Keratinocyte (primary cell): ENCODE data around the gene SGCG. TPM values are rescaled to one million over a fixed set of nuclear protein-coding genes. Genes with fewer than 3 reads are reported as not detected.
"Not testable (repeated sequence)": the region's sequence is repeated elsewhere in the genome, so short reads cannot be mapped to it uniquely, and the experiment has no call there.

ENCODE experiments used
- DNase-seq: peaks from one replicate; pipeline ENCODE4 v3.0.0-alpha.2; 2011; ENCODE audit warnings: low read depth, missing footprints, low spot score
- FAIRE-seq: peaks from 2 replicates; lab custom pipeline; 2011; peaks lifted over from hg19 to GRCh38; lab: Jason Lieb, UNC
- H2AFZ ChIP-seq: 2 replicates; pipeline ENCODE4 v1.6.0; 2012; ENCODE audit warnings: low read length, control low read depth, inconsistent platforms; ENCODE audit not compliant: control insufficient read depth
- H3K27ac ChIP-seq: 2 replicates; pipeline ENCODE4 v1.5.1; 2011; ENCODE audit warnings: low read length; ENCODE audit not compliant: control insufficient read depth, insufficient read depth
- H3K27me3 ChIP-seq: 3 replicates; pipeline ENCODE4 v1.6.0; 2011; ENCODE audit warnings: low read length; ENCODE audit not compliant: control insufficient read depth, insufficient read depth; ENCODE audit errors: extremely low read depth
- H3K36me3 ChIP-seq, 2 experiments: 2 replicates in 1 of 2; 3 replicates in 1 of 2; pipeline ENCODE4 v1.5.1; 2011; ENCODE audit warnings: low read length in 2 of 2, mild to moderate bottlenecking in 1 of 2; ENCODE audit not compliant: control insufficient read depth in 2 of 2, insufficient read depth in 2 of 2; ENCODE audit errors: extremely low read depth in 1 of 2
- H3K4me1 ChIP-seq: 3 replicates; pipeline ENCODE4 v1.5.1; 2011; ENCODE audit warnings: low read length; ENCODE audit not compliant: control insufficient read depth, insufficient read depth; ENCODE audit errors: extremely low read depth
- H3K4me2 ChIP-seq: 3 replicates; pipeline ENCODE4 v1.6.0; 2011; ENCODE audit warnings: low read depth, low read length; ENCODE audit not compliant: control insufficient read depth, insufficient read depth; ENCODE audit errors: extremely low read depth
- H3K4me3 ChIP-seq, 3 experiments: fragments of 200-600 bp in 1 of 3; sonication (generic) in 1 of 3; 2 replicates in 2 of 3; 3 replicates in 1 of 3; pipeline ENCODE4 v1.5.1; 2011 to 2016; ENCODE audit warnings: low read length in 3 of 3, mild to moderate bottlenecking in 3 of 3, control low read depth in 2 of 3, inconsistent platforms in 1 of 3, low read depth in 1 of 3, mixed read lengths in 1 of 3, mixed run types in 1 of 3, moderate library complexity in 1 of 3; ENCODE audit not compliant: control insufficient read depth in 2 of 3, insufficient read depth in 2 of 3; ENCODE audit errors: extremely low read depth in 1 of 3
- H3K79me2 ChIP-seq: 2 replicates; pipeline ENCODE4 v1.6.0; 2012; ENCODE audit warnings: low read length; ENCODE audit not compliant: control insufficient read depth, insufficient read depth
- H3K9ac ChIP-seq: 3 replicates; pipeline ENCODE4 v1.6.0; 2011; ENCODE audit warnings: low read length; ENCODE audit not compliant: control insufficient read depth, insufficient read depth; ENCODE audit errors: extremely low read depth
- H3K9me1 ChIP-seq: 3 replicates; pipeline ENCODE4 v1.6.0; 2011; ENCODE audit warnings: low read length; ENCODE audit not compliant: control insufficient read depth, insufficient read depth; ENCODE audit errors: extremely low read depth
- H3K9me3 ChIP-seq: 2 replicates; pipeline ENCODE4 v1.5.1; 2012; ENCODE audit warnings: low read depth, low read length; ENCODE audit not compliant: control insufficient read depth
- H4K20me1 ChIP-seq: 3 replicates; pipeline ENCODE4 v1.6.0; 2011; ENCODE audit warnings: low read length; ENCODE audit not compliant: control insufficient read depth, insufficient read depth; ENCODE audit errors: extremely low read depth
- EZH2 ChIP-seq: IDR thresholded peaks from one replicate; pipeline ENCODE4 v1.6.1; 2012; ENCODE audit warnings: inconsistent platforms, mild to moderate bottlenecking, low read length, moderate library complexity
- dilution Hi-C: fragments of 300-500 bp; cut with MboI; formaldehyde crosslinking; loops from one replicate; pipeline ENCODE4 v1.7.0; 2020; ENCODE audit warnings: low sequenced_read_pairs; ENCODE audit not compliant: extremely low pct_ligation_motif_present
- polyA plus RNA-seq, 5 experiments: library from polyadenylated mRNA; depleted of rRNA in 3 of 5; stranded (reverse) in 3 of 5; stranded (forward) in 1 of 5; unstranded in 1 of 5; fragments of >200 nt; gene quantifications; 1 replicate in 1 of 5; 2 replicates in 3 of 5; 3 replicates in 1 of 5; pipeline versions ENCODE4 v1.2.1 to v1.2.3, GENCODE V29; 2011 to 2012; ENCODE audit warnings: missing spikeins in 2 of 5, low read depth in 1 of 5, low replicate concordance in 1 of 5
- TF ChIP-seq, protein P1 (sequence below), 3 experiments: IDR thresholded peaks in 1 of 3; conservative IDR thresholded peaks in 1 of 3; optimal IDR thresholded peaks in 1 of 3; 2 replicates in 2 of 3; 3 replicates in 1 of 3; pipeline versions ENCODE3 to v1.5.1; 2011; ENCODE audit warnings: low read length in 3 of 3, mild to moderate bottlenecking in 3 of 3, moderate library complexity in 2 of 3, control low read depth in 1 of 3, inconsistent platforms in 1 of 3; ENCODE audit not compliant: insufficient read depth in 2 of 3; ENCODE audit errors: extremely low read depth in 1 of 3

SGCG gene
- polyA plus RNA-seq, 1 donor (not counting 4 experiments of a cell fraction or from before 2014, with no cell fraction given), result not detected

DNA sequence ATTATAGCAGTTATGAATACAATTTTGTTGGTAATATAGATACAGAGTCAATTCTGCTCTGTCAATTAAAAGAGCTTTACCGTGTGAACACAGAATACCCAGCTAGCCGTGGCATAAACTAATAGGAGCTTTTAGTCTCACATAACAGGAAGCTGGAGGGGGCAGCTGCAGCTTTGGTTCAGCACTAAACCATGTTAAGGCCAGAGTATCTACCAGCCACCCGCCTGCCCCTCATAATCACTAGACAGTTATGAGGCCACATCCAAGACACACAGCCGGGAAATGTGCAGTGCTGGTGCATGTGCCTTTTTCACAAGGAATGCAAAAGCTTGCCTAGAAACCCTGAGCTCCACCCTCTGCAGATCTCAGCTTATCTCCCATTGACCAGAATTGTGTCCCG, 62.3 kb downstream of the SGCG start:
- H4K20me1 ChIP-seq, result no peaks in the 10 kb centered on the region
- no peak for DNase-seq
- H3K9me3 ChIP-seq, result no peaks in the 10 kb centered on the region
- no peaks in the 10 kb centered on the region for H3K9me1 ChIP-seq
- dilution Hi-C loops, result no loop called here
- H3K4me2 ChIP-seq, result no peak overlapping the region
- TF ChIP-seq, protein P1, sequence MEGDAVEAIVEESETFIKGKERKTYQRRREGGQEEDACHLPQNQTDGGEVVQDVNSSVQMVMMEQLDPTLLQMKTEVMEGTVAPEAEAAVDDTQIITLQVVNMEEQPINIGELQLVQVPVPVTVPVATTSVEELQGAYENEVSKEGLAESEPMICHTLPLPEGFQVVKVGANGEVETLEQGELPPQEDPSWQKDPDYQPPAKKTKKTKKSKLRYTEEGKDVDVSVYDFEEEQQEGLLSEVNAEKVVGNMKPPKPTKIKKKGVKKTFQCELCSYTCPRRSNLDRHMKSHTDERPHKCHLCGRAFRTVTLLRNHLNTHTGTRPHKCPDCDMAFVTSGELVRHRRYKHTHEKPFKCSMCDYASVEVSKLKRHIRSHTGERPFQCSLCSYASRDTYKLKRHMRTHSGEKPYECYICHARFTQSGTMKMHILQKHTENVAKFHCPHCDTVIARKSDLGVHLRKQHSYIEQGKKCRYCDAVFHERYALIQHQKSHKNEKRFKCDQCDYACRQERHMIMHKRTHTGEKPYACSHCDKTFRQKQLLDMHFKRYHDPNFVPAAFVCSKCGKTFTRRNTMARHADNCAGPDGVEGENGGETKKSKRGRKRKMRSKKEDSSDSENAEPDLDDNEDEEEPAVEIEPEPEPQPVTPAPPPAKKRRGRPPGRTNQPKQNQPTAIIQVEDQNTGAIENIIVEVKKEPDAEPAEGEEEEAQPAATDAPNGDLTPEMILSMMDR (optimal IDR thresholded peaks at IDR 0.05 in 1 of 3, IDR thresholded peaks at IDR 0.05 in 1 of 3, conservative IDR thresholded peaks at IDR 0.05 in 1 of 3; ENCODE audit: extremely low read depth in 1 of 3, insufficient read depth in 2 of 3, low read length in 3 of 3), result no peak
- no peak for TF ChIP-seq EZH2
- H3K27ac ChIP-seq, result no peak overlapping the region
- no peak for FAIRE-seq
- no peaks in the 10 kb centered on the region for H3K79me2 ChIP-seq
- H3K4me1 ChIP-seq, result no peaks in the 10 kb centered on the region
- no peaks in the 10 kb centered on the region for H3K36me3 ChIP-seq
- no peaks in the 10 kb centered on the region for H3K27me3 ChIP-seq
- no peak overlapping the region for H3K4me3 ChIP-seq
- no peak overlapping the region for H2AFZ ChIP-seq
- no peak overlapping the region for H3K9ac ChIP-seq

DNA sequence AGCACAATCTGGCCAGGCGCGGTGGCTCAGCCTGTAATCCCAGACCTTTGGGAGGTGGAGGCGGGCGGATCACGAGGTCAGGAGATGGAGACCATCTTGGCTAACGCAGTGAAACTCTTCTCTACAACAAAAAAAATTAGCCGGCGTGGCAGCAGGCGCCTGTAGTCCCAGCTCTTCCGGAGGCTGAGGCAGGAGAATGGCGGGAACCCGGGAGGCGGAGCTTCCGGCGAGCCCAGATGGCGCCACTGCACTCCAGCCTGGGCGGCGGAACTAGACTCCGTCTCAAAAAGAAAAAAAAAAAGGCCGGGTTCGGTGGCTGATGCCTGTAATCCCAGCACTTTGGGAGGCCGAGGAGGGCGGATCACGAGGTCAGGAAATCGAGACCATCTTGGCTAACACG, 67.6 kb downstream of the SGCG start:
- H3K27me3 ChIP-seq, H3K4me3 ChIP-seq, dilution Hi-C loops, H3K9me1 ChIP-seq, H3K36me3 ChIP-seq, H2AFZ ChIP-seq, H3K9ac ChIP-seq, H4K20me1 ChIP-seq, H3K4me2 ChIP-seq, H3K9me3 ChIP-seq, FAIRE-seq, H3K27ac ChIP-seq, H3K4me1 ChIP-seq, DNase-seq, H3K79me2 ChIP-seq: not testable (repeated sequence)

DNA sequence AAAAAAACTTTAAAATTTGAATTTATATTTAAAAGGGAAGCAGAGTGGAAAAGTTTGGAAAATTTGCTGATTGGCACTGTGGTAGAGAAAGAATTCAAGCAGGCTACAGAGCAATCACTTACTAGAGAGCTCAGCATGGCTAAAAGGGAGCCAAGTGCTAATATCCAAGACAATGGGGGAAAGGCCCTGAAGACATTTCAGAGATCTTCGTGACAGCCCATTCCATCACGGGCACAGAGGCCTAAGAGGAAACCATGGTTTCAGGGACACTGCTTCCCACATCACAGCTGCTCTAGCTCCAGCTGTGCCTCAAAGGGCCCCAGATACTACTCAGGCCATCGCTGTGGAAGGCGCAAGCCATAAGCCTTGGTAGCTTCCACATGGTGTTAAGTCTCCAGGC, 73.7 kb downstream of the SGCG start:
- dilution Hi-C loops, result no loop called here
- FAIRE-seq (no peak), DNase-seq (no peak)
- no peak overlapping the region for H3K4me3 ChIP-seq
- no peak overlapping the region for H3K27ac ChIP-seq
- H3K9me3 ChIP-seq, result no peaks in the 10 kb centered on the region
- no peaks in the 10 kb centered on the region for H3K36me3 ChIP-seq
- H3K4me2 ChIP-seq, result no peak overlapping the region
- no peak overlapping the region for H2AFZ ChIP-seq
- no peaks in the 10 kb centered on the region for H3K27me3 ChIP-seq
- TF ChIP-seq, protein P1 (optimal IDR thresholded peaks at IDR 0.05 in 1 of 3, IDR thresholded peaks at IDR 0.05 in 1 of 3, conservative IDR thresholded peaks at IDR 0.05 in 1 of 3; ENCODE audit: extremely low read depth in 1 of 3, insufficient read depth in 2 of 3, low read length in 3 of 3), result no peak
- TF ChIP-seq EZH2, result no peak
- H3K4me1 ChIP-seq, result no peaks in the 10 kb centered on the region
- no peak overlapping the region for H3K9ac ChIP-seq
- H3K9me1 ChIP-seq, result no peaks in the 10 kb centered on the region
- H4K20me1 ChIP-seq, result no peaks in the 10 kb centered on the region
- H3K79me2 ChIP-seq, result no peaks in the 10 kb centered on the region
